Astrocyte of the spinal cord (primary cell): ENCODE data around the gene OTOS.

Experiments
- DNase-seq: peaks from one replicate; pipeline ENCODE4 v3.0.0; 2011; ENCODE audit warnings: low read depth, low spot score
- H3K4me3 ChIP-seq: 2 replicates; pipeline ENCODE4 v1.5.1; 2011; ENCODE audit warnings: low read depth, mild to moderate bottlenecking, low read length, moderate library complexity
- in situ Hi-C: cut with HindIII; loops from 2 replicates; pipeline ENCODE4 v1.10.0; 2017; ENCODE audit warnings: low sequenced_read_pairs
- TF ChIP-seq, protein P1 (sequence below): IDR thresholded peaks from 2 replicates; pipeline ENCODE4 v1.5.1; 2012; ENCODE audit warnings: low read depth, mild to moderate bottlenecking, low read length, inconsistent platforms

OTOS gene

DNA sequence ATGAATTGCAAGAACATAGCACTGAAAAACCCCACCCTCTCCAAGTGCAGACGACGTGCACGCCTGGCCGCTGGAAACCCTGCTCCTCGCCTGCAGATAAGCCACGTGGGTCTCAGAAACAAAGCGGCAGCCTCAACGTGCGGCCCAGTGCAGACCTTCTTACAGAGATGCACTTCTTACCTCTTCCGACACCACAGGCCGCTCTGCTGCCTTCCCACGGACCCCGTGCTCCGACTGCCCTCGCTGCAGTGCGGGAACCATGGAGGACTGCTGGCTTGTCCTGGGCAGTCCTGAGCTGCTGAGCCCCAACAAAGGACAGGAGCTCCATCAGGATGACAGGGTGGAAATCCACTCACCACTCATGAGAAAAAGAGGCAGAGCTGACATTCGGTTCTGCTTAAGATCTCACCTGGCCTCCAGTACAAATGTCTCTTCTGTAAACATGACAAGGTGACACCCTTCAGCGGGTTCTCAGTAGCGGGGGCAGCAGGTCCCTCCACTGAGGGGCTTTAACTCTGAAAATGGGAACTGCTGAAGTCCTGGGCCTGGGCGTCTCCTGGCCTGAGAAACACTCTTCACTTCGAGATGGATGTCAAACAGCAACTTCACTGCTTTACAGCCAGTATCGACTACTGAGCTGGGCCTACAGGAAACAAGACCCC, 10.6 kb downstream of the OTOS start:
- H3K4me3 ChIP-seq: no peak overlapping the region
- in situ Hi-C loops: no loop called here
- TF ChIP-seq, protein P1, sequence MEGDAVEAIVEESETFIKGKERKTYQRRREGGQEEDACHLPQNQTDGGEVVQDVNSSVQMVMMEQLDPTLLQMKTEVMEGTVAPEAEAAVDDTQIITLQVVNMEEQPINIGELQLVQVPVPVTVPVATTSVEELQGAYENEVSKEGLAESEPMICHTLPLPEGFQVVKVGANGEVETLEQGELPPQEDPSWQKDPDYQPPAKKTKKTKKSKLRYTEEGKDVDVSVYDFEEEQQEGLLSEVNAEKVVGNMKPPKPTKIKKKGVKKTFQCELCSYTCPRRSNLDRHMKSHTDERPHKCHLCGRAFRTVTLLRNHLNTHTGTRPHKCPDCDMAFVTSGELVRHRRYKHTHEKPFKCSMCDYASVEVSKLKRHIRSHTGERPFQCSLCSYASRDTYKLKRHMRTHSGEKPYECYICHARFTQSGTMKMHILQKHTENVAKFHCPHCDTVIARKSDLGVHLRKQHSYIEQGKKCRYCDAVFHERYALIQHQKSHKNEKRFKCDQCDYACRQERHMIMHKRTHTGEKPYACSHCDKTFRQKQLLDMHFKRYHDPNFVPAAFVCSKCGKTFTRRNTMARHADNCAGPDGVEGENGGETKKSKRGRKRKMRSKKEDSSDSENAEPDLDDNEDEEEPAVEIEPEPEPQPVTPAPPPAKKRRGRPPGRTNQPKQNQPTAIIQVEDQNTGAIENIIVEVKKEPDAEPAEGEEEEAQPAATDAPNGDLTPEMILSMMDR: no peak
- DNase-seq: no peak

DNA sequence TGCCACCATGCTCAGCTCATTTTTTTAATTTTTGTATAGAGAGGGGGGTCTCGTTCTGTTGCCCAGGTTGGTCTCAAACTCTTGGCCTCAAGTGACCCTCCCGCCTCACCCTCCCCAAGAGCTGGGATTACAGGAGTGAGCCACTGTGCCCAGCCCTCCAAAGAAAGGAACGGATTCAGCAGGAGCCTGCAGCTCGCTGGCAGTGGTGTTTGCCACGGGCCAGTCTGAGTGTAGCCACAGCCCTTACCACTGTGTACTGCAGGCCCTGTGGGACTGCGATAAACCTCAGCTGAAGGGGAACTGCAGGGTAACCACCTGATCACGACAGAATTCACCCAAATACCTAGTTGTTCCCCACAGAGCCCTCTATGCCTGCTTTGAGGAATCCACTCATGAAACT, 11.1 kb downstream of the OTOS start:
- no peak for DNase-seq
- no peak overlapping the region for H3K4me3 ChIP-seq
- in situ Hi-C loops: no loop called here
- TF ChIP-seq, protein P1: no peak

DNA sequence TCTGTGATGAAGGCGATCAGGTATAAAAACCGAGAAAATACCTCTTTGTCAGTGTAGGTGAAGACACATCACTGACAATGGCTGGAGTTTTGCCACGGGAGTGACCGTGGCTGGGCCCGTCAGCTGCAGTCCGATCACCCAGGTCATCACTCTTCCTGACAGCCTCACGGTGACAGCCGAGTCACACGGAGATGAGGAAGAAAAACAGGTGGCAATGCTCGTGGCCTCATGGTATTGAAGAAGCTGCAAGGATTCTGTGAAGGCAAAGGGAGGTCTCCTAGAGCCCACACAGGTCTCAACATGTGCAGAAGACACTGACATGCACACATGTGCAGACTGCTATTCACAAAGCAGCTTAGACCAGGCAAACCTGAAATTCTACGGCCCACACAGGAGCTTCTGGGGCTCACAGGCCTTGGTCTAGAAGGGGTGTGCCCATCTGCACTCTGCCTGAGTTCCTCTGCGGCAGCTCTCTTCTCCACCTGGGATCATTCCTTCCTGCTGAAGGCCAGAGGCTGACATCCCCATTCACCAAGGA, 11.8 kb downstream of the OTOS start:
- no peak for DNase-seq
- in situ Hi-C loops: no loop called here
- TF ChIP-seq, protein P1: no peak
- H3K4me3 ChIP-seq: no peak overlapping the region

DNA sequence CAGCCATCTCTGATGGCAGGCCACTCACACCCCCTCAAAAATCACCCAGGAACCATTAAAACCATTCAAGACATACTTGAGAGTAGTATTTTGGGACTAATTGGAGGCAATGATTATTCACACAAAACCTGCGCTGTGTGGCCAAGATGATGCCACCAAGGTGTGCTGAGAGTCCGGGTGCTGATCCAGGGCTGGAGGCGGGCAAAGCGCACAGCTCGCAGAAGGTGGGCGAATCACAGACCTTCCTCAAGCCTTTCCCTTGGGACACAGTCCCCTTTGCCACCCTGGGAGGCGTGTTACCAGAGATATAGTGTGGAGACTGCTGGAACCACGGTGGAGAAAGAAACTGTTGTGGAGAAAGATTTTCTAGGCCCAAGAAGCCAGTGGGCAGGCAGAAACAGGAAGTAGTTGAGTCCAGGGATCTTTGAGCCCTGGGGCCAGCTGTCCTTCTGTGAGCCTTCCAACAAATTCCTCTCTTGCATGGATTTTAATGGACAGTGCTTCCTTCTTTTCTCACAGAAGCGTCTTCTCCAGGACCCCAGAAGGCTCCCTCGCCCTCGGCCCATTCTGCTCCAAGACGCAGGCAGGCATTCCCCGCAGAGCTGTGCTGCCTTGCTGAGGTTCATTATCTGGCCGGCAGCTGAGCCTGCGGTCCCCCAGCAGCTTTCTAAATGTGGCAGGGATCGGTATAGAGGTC, 12.4 kb downstream of the OTOS start:
- in situ Hi-C loops: no loop called here
- DNase-seq: no peak
- TF ChIP-seq, protein P1: no peak
- H3K4me3 ChIP-seq: no peak overlapping the region

DNA sequence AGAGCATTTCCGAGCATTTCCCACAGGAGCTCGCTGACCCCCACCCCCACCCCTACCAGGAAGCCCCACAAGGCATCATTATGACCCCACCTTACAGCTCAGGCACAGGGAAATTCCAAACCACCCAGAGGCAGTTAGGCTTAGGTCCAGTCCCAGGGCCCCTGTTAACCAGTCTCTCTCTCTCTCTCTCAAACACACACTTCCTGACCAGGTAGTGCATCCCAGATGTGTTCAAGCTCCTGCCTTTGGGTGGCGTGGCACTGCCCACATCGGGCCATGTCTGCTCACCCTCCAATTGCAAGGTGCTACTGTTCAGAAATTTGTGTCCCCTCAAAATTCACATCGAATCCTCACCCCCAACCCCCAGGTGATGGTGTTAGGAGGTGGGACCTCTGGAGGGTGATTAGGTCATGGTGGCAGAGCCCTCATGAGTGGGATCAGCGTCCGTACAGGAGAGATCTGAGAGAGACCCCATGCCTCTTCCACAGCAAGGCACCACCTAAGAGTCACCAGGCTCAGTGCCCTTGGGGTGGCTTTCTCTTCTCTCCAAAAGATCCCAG, 13.2 kb downstream of the OTOS start:
- DNase-seq: no peak
- in situ Hi-C loops: no loop called here
- no peak overlapping the region for H3K4me3 ChIP-seq
- TF ChIP-seq, protein P1: no peak

DNA sequence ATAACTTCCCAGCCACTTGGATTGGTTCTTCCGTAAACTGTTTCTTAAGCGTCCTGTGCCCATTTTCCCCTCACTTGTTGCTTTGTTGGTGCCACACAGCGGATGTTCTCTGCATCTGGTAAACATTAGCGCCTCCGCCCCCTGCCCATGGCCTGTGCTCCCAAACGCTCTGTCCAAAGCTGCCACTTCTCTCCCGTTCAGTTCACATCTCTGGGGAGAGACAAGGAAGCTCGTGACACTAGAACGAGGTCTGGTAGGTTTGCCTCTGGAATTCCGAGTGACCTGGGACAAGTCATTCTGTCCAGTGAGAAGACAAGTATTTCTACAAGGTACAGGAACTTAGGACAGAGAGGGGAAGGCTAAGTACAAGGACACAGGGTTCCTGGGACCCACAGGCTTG, 13.7 kb downstream of the OTOS start:
- in situ Hi-C loops: no loop called here
- no peak overlapping the region for H3K4me3 ChIP-seq
- DNase-seq: no peak
- TF ChIP-seq, protein P1: no peak
